GM20431 (cell line): ENCODE results near the gene PARP15.
"Not testable (repeated sequence)": the region's sequence is repeated elsewhere in the genome, so short reads cannot be mapped to it uniquely, and the experiment has no call there.

ENCODE experiments used
- in situ Hi-C: fragments of 300-500 bp; cut with MseI, MboI; formaldehyde crosslinking; loops from one replicate; pipeline ENCODE4 v1.15.0; 2020; ENCODE audit warnings: low sequenced_read_pairs; ENCODE audit not compliant: unreplicated experiment

The PARP15 gene

DNA sequence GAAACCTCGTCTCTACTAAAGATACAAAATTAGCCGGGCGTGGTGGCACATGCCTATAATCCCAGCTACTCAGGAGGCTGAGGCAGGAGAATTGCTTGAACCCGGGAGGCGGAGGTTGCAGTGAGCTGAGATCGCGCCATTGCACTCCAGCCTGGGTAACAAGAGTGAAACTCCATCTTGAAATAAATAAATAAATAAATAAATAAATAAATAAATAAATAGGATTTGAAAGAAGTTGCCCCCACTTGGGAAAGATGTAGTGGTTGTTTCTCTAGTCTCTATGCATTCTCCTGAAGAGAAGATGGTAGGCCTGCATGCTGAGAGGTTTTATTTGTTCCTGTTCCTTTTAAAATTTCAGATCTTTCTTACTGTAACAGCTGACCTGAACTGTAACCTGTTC is 9.3 kb upstream of the PARP15 start:
- in situ Hi-C loops: not testable (repeated sequence)

- in situ Hi-C loops: no loop called here
These were observed 8.7 kb upstream of the PARP15 start for GRCh38 chr3:122568755-122569154.

- in situ Hi-C loops: no loop called here
These were observed 4.5 kb upstream of the PARP15 start for GRCh38 chr3:122572940-122573412.

DNA sequence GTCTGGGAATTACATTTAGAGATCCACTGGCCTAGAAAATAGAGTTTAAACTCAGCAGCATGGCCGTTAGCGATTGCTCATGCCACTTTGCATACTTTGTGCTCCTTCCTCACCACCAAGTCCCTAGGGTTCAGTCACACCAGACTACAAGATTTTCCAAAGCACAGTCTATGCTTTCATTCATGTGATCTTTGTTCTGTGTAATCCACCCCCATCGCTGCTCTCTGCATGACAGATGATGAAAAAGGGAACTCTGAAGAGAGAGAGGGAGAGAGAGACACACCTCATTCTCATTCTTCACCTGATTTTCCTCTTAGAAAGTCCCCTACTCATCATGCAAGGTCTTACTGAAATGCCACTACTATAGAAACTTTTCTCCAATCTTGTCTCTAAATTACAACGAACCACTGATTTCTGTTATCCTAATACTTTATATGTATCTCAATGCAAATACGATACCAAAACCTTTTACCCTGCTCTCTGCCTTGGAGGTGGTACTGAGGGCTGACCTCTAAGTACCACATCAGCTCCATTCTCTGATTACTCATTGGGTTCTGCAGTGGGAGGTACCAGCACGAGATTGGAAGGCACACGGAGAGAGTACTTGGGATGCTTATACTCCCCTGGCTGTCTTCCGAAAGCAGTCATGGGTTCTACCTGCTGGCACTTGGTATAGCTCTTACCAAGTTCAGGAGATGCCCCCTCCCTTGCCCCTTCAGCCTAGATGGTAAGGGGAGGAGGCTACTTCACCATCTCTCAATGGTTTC is 1.1 kb upstream of the PARP15 start:
- in situ Hi-C loops: no loop called here

- in situ Hi-C loops: no loop called here
These were observed 755 bp downstream of the PARP15 start for GRCh38 chr3:122578069-122578740.

DNA sequence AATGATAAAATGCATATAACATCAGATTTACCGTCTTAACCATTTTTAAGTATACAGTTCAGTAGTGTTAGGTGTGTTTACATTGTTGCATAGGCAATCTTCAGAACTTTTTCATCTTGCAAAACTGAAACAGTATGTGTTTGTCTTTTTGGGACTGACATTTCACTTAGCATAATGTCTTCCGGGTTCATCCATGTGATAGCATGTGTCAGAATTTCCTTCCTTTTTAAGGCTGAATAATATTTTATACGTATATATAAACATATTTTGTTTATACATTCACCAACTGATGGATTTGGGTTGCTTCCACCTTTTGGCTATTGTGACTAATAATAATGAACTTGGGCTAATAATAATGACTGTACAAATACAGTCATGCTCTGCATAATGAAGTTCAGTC is 3.0 kb downstream of the PARP15 start:
- in situ Hi-C loops: no loop called here

DNA sequence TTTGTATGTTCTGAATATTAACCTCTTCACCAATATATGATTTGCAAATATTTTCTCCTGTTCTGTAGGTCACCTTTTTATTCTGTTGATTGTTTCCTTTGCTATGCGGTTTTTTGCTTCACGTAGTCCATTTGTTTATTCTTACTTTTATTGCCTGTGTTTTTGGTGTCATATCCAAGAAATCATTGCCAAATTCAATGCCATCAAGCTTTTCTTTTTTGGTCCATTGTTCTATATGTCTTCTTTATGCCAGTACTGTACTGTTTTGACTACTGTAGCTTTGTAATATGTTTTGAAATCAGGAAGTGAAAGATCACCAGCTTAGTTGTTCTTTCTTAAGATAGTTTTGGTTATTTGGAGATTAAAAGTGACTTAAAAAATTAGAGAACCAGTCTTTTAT is 4.2 kb downstream of the PARP15 start:
- in situ Hi-C loops: no loop called here

DNA sequence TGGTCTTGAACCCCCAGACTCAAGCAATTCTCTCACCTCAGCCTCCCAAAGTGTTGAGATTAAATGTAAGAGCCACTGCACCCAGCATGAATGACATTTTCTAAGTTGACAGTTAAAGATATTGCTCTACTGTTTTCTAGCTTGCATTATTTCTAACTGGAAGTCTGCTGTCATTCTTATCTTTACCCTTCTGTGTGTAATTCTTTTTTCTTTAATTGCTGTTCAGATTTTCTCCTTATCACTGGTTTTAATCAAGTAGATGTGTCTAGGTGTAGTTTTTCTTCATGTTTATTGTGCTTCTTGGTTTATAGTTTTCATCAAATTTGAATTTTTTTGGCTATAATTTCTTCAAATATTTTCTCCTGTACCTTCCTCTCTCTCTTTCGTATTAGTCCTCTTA is 4.9 kb downstream of the PARP15 start:
- in situ Hi-C loops: no loop called here

- in situ Hi-C loops: no loop called here
These were observed 8.6 kb downstream of the PARP15 start for GRCh38 chr3:122586098-122586497.

GRCh38 chr3:122586773-122587485 is 9.5 kb downstream of the PARP15 start:
- in situ Hi-C loops: no loop called here

DNA sequence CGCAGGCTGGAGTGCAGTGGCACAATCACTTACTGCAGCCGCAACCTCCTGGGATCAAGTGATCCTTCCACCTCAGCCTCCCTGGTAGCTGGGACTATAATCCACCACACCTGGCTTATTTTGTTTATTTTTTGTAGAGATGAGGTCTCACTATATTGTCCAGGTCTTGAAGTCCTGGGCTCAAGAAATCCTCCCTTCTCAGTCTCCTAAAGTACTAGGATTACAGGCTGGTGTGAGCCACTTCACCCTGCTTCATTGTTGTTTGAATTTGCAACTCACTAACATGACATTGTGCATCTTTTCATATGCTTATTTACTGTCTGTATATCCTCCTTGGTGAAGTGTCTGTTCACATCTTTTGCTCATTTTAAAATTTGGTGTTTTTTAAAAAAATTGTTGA is 10.1 kb downstream of the PARP15 start:
- in situ Hi-C loops: no loop called here

DNA sequence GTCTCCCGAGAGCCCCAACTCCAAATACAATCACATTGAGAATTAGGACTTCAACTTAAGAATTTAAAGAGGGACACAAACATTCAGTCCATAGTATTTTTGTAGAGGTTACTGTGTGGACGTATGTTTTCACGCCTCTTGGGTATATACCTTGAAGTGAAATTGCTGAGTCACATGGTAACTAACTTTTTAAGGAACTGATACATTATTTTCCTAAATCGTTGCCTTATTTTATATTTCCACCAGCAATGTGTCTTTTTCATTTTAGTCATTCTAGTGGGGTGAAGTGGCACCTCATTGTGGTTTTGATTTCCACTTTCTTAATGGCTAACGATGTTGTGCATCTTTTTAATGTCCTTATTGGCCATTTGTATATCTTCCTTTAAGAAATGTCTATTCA is 11.8 kb downstream of the PARP15 start:
- in situ Hi-C loops: no loop called here

DNA sequence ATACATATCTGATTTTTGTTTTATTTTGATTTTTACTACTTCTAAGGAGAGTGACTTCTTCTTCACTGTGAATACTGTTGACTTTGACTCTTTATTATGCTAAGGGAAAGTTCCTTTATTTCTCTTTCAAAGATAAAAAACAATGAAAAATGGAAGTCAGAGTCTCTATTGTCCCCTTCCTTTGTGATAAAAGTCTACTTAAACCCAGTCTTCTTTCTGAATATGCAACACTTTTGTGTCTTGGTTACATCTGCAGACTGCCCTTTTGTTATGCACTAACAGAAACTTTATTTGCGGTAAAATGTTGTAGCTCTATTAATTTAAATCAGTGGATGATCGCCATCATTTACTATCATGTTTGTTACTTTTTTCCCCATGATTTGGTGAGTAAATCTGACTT is 13.2 kb downstream of the PARP15 start:
- in situ Hi-C loops: no loop called here

DNA sequence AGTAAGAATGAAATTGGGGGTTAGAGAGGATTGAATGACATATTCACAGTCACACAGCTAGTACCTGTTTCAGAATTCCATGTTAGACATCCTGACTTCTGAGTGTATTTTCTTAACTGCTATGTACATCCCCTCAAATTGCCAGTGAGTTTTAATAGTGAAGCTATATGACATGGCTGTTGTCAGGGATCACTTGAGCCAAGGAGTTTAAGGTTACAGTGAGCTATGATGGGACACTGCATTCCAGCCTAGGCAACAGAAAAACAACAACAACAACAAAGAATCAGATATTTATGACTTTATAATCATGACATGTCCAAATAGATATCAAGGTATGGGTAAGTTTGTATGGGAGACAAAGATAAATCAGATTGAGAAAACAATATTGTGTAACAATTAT is 16.6 kb downstream of the PARP15 start:
- in situ Hi-C loops: no loop called here

DNA sequence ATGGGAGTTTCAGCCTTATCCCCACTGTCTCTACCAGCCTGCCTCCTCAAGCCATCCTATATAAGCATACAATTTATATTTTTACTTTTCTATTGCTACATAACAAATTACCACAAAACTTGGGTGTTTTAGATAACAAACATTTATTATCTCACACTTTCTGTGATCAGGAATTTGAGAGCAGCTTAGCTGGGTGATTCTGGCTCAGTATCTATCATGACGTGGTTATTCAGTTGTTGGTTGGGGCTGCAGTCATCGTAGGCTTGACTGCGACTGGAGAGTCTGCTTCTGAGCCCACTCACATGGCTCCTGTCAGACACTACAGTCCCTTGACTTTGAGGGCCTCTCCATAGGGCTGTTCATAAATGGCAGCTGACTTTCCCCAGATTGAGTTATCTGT is 20.7 kb downstream of the PARP15 start:
- in situ Hi-C loops: no loop called here

DNA sequence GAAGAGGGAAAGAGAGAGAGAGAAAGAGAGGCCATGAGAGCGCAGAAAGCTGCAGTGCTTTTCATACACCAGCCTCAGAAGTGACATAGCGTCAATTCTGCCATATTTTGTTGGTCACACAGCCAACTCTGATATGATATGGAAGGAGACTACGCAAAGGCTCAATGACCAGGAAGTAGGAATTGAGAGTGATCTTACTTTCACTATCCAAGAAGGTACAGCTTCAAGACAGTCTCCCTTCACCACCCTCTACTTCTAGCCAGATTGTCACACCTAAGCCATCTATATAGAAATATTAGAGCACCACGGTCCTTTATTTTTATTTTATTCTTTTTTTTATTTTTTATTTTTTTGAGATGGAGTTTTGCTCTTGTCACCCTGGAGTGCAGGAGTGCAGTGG is 21.1 kb downstream of the PARP15 start:
- in situ Hi-C loops: no loop called here

DNA sequence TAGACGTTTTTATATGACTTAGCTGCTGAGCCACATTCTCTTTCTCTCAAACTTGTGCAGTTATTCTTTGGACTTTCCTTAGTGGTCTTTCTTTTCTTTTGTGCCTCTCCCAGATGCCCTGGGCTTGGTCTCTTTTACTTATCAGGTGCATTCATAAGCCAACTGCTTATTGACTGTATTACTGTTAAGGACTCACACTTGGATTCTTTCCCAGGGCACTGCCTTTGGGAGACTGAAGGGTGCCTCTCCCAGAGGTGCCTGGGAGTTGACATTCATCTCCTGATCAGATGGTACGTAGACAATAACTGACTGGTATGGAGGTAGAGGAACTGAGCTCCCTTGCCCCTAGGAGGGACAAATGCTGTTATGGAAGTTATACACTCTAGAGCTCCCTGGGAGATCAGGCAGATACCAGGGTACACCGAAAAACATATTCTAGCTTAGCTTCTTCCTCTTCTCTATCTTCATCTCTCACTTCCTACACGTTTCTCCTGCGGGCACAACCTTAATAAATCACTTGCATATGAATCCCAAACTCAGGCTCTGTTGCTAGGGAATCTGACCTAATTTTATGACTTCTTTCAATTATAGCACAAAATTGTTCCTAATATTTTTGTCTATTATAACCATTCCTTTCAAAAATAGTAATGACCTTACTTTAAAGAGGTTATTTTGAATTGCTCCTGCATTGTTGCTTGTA is 24.7 kb downstream of the PARP15 start:
- in situ Hi-C loops: no loop called here

GRCh38 chr3:122603056-122603455 is 25.6 kb downstream of the PARP15 start:
- in situ Hi-C loops: no loop called here

DNA sequence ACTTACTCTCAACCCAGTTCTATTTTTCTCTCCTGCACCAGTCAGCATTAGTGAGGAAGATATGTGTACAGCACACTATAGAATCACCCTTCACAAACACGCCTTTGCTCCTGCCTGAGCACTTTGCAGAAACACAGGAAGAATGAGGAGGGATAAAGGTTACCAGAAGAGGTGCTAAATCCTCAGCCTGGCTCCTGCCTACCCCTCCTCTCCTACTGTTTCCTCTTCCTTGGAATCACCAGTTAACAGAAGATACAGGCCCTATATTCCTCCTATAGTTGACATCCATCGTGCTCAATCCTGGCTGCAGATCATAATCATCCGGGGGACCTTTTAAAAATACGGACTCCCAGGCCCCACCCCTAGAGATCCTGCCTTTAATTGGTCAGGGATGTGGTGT is 28.9 kb downstream of the PARP15 start:
- in situ Hi-C loops: no loop called here

- in situ Hi-C loops: no loop called here
These were observed 31.5 kb downstream of the PARP15 start for GRCh38 chr3:122608916-122609315.
